ENCODE results near the gene ACTR6. TPM values are rescaled to one million over a fixed set of nuclear protein-coding genes. Genes with fewer than 3 reads are reported as not detected.
A peak's percentile ranks its signal among the peaks of the same experiment; 100 is the strongest.

ACTR6 gene
- total and polyA plus RNA-seq, 9 of the 15 experiments (the other 6 are each of a cell fraction or from before 2014, with no cell fraction given), result 26.1 to 109 (median 70.9) TPM

DNA sequence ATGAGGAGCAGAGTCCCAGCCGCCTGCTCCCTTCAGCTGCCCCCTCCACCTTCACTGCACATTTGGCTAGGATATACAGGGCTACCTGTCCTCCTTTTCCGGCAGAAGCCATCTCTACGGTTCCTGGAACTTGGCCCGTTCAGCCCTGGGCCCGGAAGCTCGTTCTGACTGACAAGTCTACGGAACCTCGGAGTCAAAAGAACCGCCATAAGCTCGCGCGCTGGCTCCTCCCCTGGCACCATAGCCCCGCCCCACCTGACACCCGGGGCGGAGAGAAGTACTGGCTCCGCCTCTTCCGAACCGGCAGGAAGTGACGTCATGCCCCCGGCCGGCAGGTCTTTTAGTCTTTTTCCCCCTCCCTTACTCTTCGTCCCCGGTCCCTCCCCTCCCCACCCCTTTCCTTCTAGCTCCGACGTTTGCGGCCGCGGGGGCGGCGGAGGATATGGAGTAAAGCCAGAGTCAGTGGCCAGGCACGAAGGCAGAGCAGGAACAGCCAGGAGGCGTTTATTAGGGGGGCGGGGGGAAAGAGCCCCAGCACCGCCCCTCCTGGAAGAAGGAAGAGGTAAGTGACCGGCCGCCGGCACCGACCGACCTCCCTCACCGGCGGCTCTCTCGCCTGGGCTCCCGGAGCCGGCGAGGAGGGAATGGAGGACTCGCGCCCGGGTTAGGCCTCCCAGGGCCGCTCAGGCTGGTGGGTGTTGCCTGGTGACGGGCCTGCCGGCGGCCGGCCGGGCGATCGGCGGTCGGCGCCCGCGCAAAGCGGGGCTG lies 66.4 kb downstream of the ACTR6 start, which contains the start of the genes DEPDC4 and SCYL2 (continued):
- no peak for TF ChIP-seq ZNF699 (CRISPR knock-in tag; IDR thresholded peaks at IDR 0.05; ENCODE audit: insufficient replicate concordance)
- no peak for TF ChIP-seq MEF2D (tag; conservative IDR thresholded peaks at IDR 0.05; ENCODE audit: low read depth)
- TF ChIP-seq ZNF445 (CRISPR knock-in tag; IDR thresholded peaks at IDR 0.05; ENCODE audit: low read depth), result no peak
- TF ChIP-seq ZNF12 (CRISPR knock-in tag; IDR thresholded peaks at IDR 0.05), result no peak
- TF ChIP-seq L3MBTL2 (IDR thresholded peaks at IDR 0.05), result 0 out of 2 replicates have a peak, but pooled peaks have one; percentile 36
- TF ChIP-seq, protein P1, sequence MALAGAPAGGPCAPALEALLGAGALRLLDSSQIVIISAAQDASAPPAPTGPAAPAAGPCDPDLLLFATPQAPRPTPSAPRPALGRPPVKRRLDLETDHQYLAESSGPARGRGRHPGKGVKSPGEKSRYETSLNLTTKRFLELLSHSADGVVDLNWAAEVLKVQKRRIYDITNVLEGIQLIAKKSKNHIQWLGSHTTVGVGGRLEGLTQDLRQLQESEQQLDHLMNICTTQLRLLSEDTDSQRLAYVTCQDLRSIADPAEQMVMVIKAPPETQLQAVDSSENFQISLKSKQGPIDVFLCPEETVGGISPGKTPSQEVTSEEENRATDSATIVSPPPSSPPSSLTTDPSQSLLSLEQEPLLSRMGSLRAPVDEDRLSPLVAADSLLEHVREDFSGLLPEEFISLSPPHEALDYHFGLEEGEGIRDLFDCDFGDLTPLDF (CRISPR knock-in tag; IDR thresholded peaks at IDR 0.05), result no peak
- TF ChIP-seq ETV5 (CRISPR knock-in tag; IDR thresholded peaks at IDR 0.05; ENCODE audit: low read depth), result no peak
- TF ChIP-seq CXXC5 (CRISPR knock-in tag; IDR thresholded peaks at IDR 0.05), result 0 out of 2 replicates have a peak, but pooled peaks have one; percentile 35
- no peak for TF ChIP-seq ETS2 (tag; IDR thresholded peaks at IDR 0.05; ENCODE audit: borderline replicate concordance, poor library complexity, severe bottlenecking)
- TF ChIP-seq EGR1 (conservative IDR thresholded peaks at IDR 0.05), result peak; percentile 97
- TF ChIP-seq, protein P2, sequence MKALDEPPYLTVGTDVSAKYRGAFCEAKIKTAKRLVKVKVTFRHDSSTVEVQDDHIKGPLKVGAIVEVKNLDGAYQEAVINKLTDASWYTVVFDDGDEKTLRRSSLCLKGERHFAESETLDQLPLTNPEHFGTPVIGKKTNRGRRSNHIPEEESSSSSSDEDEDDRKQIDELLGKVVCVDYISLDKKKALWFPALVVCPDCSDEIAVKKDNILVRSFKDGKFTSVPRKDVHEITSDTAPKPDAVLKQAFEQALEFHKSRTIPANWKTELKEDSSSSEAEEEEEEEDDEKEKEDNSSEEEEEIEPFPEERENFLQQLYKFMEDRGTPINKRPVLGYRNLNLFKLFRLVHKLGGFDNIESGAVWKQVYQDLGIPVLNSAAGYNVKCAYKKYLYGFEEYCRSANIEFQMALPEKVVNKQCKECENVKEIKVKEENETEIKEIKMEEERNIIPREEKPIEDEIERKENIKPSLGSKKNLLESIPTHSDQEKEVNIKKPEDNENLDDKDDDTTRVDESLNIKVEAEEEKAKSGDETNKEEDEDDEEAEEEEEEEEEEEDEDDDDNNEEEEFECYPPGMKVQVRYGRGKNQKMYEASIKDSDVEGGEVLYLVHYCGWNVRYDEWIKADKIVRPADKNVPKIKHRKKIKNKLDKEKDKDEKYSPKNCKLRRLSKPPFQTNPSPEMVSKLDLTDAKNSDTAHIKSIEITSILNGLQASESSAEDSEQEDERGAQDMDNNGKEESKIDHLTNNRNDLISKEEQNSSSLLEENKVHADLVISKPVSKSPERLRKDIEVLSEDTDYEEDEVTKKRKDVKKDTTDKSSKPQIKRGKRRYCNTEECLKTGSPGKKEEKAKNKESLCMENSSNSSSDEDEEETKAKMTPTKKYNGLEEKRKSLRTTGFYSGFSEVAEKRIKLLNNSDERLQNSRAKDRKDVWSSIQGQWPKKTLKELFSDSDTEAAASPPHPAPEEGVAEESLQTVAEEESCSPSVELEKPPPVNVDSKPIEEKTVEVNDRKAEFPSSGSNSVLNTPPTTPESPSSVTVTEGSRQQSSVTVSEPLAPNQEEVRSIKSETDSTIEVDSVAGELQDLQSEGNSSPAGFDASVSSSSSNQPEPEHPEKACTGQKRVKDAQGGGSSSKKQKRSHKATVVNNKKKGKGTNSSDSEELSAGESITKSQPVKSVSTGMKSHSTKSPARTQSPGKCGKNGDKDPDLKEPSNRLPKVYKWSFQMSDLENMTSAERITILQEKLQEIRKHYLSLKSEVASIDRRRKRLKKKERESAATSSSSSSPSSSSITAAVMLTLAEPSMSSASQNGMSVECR (CRISPR knock-in tag; IDR thresholded peaks at IDR 0.05), result no peak
- no peak for TF ChIP-seq ZNF253 (CRISPR knock-in tag; conservative IDR thresholded peaks at IDR 0.05)
- TF ChIP-seq ZBTB8A (IDR thresholded peaks at IDR 0.05; ENCODE audit: partially characterized antibody), result no peak
- no peak for TF ChIP-seq ZNF717 (CRISPR knock-in tag; IDR thresholded peaks at IDR 0.05)
- TF ChIP-seq FUS (optimal IDR thresholded peaks at IDR 0.05; ENCODE audit: low read depth, low read length), result no peak
- TF ChIP-seq ZNF3 (CRISPR knock-in tag; IDR thresholded peaks at IDR 0.05), result no peak
- TF ChIP-seq SRSF9 (IDR thresholded peaks at IDR 0.05; ENCODE audit: borderline replicate concordance, low read depth, low read length), result no peak
- no peak for TF ChIP-seq ZNF644 (tag; IDR thresholded peaks at IDR 0.05; ENCODE audit: low read depth)
- TF ChIP-seq TAF7 (tag; IDR thresholded peaks at IDR 0.05), result peak; percentile 61

Data from K562 (cell line).